Measurements from ENCODE around the gene PHF11. TPM values are rescaled to one million over a fixed set of nuclear protein-coding genes. Genes with fewer than 3 reads are reported as not detected.
"Not testable (repeated sequence)": the region's sequence is repeated elsewhere in the genome, so short reads cannot be mapped to it uniquely, and the experiment has no call there.

Gene PHF11
- 20.9 and 21.8 TPM in 2 replicates for total RNA-seq (2014; rRNA removed; shearing (Covaris generic))

DNA sequence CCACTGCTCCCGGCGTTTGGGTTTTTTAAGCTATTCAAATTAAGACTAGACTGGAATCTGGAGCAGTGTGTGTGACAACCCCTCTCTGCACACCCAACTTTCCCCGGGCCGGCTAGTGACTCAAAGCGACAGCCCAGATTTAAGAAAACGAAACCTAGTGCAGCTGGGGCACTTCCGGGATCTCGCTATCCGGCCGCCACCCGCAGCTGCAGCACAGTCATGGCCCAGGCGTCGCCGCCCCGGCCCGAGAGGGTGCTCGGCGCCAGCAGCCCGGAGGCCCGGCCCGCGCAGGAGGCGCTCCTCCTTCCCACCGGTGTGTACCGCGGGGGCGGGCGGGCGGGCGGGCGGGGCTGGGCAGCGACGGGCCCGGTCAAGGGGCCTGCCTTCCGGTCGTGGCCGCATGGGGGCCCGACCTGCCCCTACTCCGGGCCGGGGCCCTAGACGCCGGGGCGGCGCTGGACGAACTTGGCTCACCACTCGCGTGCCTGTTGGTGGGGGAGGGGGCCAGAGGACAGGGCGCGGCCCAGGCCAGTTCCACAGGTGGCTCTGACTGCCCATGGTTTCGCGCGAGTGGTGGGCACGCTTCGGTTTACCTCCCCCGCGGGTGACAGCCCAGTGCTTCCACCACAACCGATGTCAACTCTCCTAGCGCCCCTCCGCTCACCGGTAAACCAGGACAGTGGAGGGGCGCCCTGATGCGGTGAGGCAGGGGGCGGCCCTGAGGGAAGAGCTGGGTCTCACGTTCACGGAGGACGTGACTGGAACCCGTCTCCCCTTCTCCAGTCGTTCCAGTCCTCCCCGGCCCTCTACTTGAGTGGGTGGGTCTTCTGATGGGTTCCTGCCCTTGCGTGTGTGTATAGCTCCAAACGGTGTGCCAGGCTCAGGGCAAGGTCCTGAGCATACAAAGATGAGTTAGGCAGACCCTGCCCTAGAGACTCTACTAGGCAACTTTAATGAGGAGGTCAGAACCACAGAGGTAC, at the start of gene PHF11:
Gene PHF11 (plus strand): TSS at position 171 of the 980 bp plus-strand sequence. CDS start 49 bp downstream, at position 220.
- DNase-seq (ENCODE audit: low spot score) = peak; percentile 63

- DNase-seq (ENCODE audit: low spot score) = no peak
These were observed 49.3 kb upstream of the PHF11 start for GRCh38 chr13:49446473-49446872.

GRCh38 chr13:49448753-49449152, 47.0 kb upstream of the PHF11 start:
- no peak for DNase-seq (ENCODE audit: low spot score)

DNA sequence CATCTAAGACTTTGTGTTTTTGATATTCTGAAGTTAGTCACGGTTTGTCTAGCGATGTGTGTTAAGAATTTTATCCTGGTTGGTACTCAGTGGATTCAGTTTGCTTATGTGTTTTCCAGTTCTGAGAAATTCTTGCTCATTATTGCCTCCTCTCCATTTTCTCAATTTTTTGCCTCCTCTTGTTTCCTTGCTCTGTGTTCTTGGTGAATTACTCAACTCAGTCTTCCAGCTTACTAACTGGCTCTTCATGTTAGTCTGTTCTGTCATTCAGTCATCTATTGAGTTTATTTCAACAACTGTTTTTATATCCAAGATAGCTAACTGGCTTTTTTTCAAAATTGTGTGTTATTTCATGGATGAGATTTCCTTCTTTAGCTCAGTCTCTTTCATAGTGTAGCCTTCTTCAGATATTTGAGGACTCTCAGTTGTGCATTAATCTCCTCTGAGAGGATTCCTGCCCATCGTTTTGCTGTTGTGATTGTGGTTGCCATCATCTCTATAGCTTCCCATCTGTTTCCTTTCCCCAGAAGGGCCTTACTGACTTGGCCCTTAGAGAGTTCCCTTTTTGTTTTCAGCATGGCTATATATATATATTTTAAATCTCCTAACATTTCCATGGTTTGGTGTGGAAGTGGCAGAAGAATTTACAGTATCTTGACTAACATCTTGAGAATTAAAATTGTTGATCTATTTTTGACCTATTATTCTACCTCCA, 45.5 kb upstream of the PHF11 start:
- DNase-seq (ENCODE audit: low spot score) = no peak

GRCh38 chr13:49452725-49453457, 42.9 kb upstream of the PHF11 start:
- no peak for DNase-seq (ENCODE audit: low spot score)

GRCh38 chr13:49453465-49453864, 42.3 kb upstream of the PHF11 start:
- no peak for DNase-seq (ENCODE audit: low spot score)

- DNase-seq (ENCODE audit: low spot score) = no peak
These were observed 41.3 kb upstream of the PHF11 start for GRCh38 chr13:49454388-49455006.

DNA sequence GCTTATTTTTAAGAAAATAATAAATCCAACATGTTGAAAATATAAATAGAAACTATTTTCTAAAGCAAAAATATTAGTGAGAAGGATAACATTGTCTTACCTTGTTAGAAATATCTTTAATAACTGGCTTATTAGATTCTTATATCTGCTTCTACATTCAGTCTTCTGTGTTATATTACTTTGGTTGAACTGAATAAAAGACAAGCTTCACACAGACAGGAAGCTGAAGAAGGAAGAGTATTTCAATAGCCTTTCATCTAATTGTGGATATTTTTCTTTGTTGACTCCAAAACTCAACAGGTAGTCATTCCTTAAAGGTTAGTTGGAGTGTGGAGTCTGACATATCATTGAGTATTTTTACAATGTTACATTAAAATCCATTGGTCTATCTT, 40.8 kb upstream of the PHF11 start:
- DNase-seq (ENCODE audit: low spot score) = no peak

GRCh38 chr13:49456156-49456555, 39.6 kb upstream of the PHF11 start:
- DNase-seq (ENCODE audit: low spot score) = no peak

GRCh38 chr13:49457221-49457620, 38.5 kb upstream of the PHF11 start:
- DNase-seq (ENCODE audit: low spot score) = no peak

DNA sequence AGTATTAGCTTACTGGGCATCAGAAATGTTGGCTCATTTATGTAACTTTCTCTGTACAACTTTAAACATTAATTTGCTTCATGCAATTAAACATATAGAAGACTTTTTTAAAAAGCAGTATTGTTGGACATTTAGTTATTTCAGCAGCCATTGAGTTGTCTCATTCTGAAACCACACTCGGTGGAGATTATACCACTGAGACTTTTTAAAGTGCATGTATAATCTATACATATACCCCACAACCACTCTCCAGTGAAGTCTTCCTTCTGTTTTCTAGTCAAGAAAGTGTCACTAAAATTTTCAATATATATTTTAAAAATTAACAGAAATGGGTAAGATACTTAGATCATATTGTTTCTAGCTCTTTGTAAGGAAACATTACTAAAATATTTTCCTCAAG, 36.2 kb upstream of the PHF11 start:
- DNase-seq (ENCODE audit: low spot score) = no peak

- no peak for DNase-seq (ENCODE audit: low spot score)
These were observed 31.7 kb upstream of the PHF11 start for GRCh38 chr13:49464085-49464484.

GRCh38 chr13:49464621-49465325, 31.0 kb upstream of the PHF11 start:
- DNase-seq (ENCODE audit: low spot score) = no peak

GRCh38 chr13:49466292-49466838, 29.4 kb upstream of the PHF11 start:
- no peak for DNase-seq (ENCODE audit: low spot score)

DNA sequence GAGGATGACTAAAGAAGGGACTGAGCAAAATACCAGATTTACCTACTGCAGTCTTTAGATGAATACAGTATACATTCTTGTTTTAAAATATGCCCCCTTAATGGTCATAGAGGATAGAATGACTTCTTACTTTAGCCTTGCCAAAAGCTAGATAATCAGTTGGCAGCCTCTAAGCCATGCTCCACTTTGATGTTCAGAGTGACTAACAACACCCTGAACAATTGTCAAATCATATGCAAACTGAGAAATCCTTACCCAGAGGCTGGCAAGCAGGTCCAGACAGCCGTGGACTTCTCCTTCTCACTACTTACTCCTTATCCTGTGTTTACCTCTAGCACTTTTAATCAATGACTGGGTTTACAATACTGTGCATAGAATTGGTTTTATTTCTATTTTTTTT, 23.6 kb upstream of the PHF11 start:
- no peak for DNase-seq (ENCODE audit: low spot score)

DNA sequence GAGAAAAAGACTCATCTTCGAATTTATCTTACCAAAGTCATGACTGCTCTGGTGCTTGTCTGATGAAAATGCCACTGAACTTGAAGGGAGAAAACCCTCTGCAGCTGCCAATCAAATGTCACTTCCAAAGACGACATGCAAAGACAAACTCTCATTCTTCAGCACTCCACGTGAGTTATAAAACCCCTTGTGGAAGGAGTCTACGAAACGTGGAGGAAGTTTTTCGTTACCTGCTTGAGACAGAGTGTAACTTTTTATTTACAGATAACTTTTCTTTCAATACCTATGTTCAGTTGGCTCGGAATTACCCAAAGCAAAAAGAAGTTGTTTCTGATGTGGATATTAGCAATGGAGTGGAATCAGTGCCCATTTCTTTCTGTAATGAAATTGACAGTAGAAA, 19.2 kb upstream of the PHF11 start:
- DNase-seq (ENCODE audit: low spot score) = no peak

DNA sequence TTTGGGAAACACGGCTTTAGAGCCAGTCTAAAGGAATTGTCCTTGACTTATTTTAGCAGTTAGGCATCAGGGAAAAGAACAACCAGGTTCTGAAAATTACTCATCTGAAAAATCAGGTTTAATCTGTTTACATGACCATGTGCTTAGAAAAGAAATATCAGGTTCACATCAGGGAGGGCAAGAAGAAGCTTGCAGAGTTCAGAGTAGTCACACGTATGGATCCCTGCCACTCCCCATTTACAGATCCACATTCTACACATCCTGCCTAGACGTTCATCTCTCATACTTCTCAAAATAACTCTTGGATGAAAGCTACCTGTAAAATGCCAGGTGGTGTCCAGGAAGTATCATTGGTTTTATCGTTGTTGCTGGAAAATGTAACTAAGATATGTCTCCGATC, 14.0 kb upstream of the PHF11 start:
- no peak for DNase-seq (ENCODE audit: low spot score)

DNA sequence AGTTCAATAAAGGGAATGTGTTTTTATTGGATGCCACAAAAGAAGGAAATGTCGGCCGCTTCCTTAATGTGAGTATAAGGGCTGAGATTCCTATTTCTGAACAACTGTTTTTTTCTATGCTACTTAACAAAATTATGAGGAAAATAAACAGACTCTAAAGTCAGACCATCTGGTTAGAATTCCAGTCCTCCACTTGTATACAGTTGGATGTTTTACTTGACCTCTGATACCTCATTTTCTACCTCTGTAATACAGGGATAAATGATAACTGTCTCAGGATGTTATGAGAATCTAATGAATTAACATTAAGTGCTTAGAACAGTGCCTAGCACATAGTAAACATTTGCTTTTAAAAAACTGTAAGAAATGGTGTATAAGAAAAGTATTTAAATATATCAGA, 7.2 kb upstream of the PHF11 start:
- no peak for DNase-seq (ENCODE audit: low spot score)

DNA sequence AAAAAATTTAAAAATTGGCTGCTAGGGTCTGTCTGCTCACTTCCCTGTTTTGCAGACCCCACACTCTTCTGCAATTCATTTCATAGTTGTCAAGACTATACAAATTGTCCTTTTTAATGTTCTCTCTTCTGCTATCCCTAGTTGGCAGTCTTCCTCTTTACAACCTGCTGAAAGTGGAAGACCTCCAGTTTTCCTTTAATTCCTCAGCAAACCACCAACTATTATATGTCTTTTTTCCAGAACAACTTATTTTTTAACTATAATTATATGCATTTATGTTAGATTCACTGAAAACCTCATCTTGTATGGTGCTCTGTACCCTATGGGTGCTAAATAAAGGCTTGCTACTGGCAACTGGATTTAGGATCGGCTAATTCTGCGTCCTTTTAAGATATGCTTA, 1.1 kb upstream of the PHF11 start:
- no peak for DNase-seq (ENCODE audit: low spot score)

GRCh38 chr13:49496837-49497236, 1.1 kb downstream of the PHF11 start:
- DNase-seq (ENCODE audit: low spot score) = not testable (repeated sequence)

- no peak for DNase-seq (ENCODE audit: low spot score)
These were observed 1.5 kb downstream of the PHF11 start for GRCh38 chr13:49497272-49497671.

All from A172 (cell line).